ENCODE results near the gene INPP5A. TPM values are rescaled to one million over a fixed set of nuclear protein-coding genes. Genes with fewer than 3 reads are reported as not detected.

INPP5A gene
- total RNA-seq, 1 donor from 2014 or later, result 14.3 TPM

GRCh38 chr10:132726194-132726593, 188.6 kb downstream of the INPP5A start:
- no peak for ATAC-seq

GRCh38 chr10:132726951-132727350, 189.4 kb downstream of the INPP5A start:
- ATAC-seq, result no peak

- ATAC-seq, result no peak
These were observed 189.8 kb downstream of the INPP5A start for GRCh38 chr10:132727411-132727810.

- ATAC-seq, result no peak
These were observed 190.7 kb downstream of the INPP5A start for GRCh38 chr10:132728321-132728720.

- no peak for ATAC-seq
These were observed 191.2 kb downstream of the INPP5A start for GRCh38 chr10:132728741-132729140.

- no peak for ATAC-seq
These were observed 192.4 kb downstream of the INPP5A start for GRCh38 chr10:132729810-132730572.

GRCh38 chr10:132730573-132730953, 193.0 kb downstream of the INPP5A start:
- ATAC-seq, result no peak

GRCh38 chr10:132732518-132732917, 194.9 kb downstream of the INPP5A start:
- no peak for ATAC-seq

- no peak for ATAC-seq
These were observed 196.3 kb downstream of the INPP5A start for GRCh38 chr10:132733926-132734325.

GRCh38 chr10:132735341-132735775, 197.8 kb downstream of the INPP5A start:
- no peak for ATAC-seq

- no peak for ATAC-seq
These were observed 198.4 kb downstream of the INPP5A start for GRCh38 chr10:132735923-132736391.

GRCh38 chr10:132737390-132738048, 199.9 kb downstream of the INPP5A start:
- no peak for ATAC-seq

GRCh38 chr10:132738454-132739224, 201.1 kb downstream of the INPP5A start:
- ATAC-seq, result no peak

GRCh38 chr10:132739225-132739613, 201.6 kb downstream of the INPP5A start:
- ATAC-seq, result no peak

GRCh38 chr10:132740588-132740987, 203.0 kb downstream of the INPP5A start:
- ATAC-seq, result no peak

GRCh38 chr10:132742167-132742836, 204.7 kb downstream of the INPP5A start:
- no peak for ATAC-seq

GRCh38 chr10:132742837-132743194, 205.2 kb downstream of the INPP5A start:
- no peak for ATAC-seq

- peak; percentile 92 for ATAC-seq
These were observed 205.8 kb downstream of the INPP5A start for GRCh38 chr10:132743196-132743924.

GRCh38 chr10:132743925-132744490, 206.4 kb downstream of the INPP5A start:
- no peak for ATAC-seq

GRCh38 chr10:132744839-132745238, 207.3 kb downstream of the INPP5A start:
- ATAC-seq, result no peak

GRCh38 chr10:132745511-132745910, 207.9 kb downstream of the INPP5A start:
- ATAC-seq, result no peak

- ATAC-seq, result no peak
These were observed 208.4 kb downstream of the INPP5A start for GRCh38 chr10:132745971-132746370.

Measured in esophagus mucosa (tissue), 1 donor.